Tongue (tissue), 2 donors: ENCODE measurements around the gene AGAP9. TPM values are rescaled to one million over a fixed set of nuclear protein-coding genes. Genes with fewer than 3 reads are reported as not detected.
"Not testable (repeated sequence)": the region's sequence is repeated elsewhere in the genome, so short reads cannot be mapped to it uniquely, and the experiment has no call there.

Source experiments
- DNase-seq: peaks from one replicate; pipeline ENCODE4 v3.0.0-alpha.2; 2015
- total RNA-seq: library from RNA; depleted of rRNA; stranded (reverse); fragments of >200 nt; gene quantifications from one replicate; pipeline ENCODE4 v1.2.3, GENCODE V29; 2014

AGAP9 gene
- total RNA-seq, 1 donor from 2014 or later = 2.2 TPM

- DNase-seq = not testable (repeated sequence)
Measured at GRCh38 chr10:47485943-47486342, 37.5 kb downstream of the AGAP9 start.

- DNase-seq = not testable (repeated sequence)
Measured at GRCh38 chr10:47484786-47485185, 38.7 kb downstream of the AGAP9 start.

GRCh38 chr10:47483923-47484322, 39.5 kb downstream of the AGAP9 start, which contains the start of gene ANXA8:
Gene ANXA8, minus strand, starts transcription at chr10:47484115. Its CDS starts 182 bp downstream, at chr10:47483933.
- DNase-seq = not testable (repeated sequence)

DNA sequence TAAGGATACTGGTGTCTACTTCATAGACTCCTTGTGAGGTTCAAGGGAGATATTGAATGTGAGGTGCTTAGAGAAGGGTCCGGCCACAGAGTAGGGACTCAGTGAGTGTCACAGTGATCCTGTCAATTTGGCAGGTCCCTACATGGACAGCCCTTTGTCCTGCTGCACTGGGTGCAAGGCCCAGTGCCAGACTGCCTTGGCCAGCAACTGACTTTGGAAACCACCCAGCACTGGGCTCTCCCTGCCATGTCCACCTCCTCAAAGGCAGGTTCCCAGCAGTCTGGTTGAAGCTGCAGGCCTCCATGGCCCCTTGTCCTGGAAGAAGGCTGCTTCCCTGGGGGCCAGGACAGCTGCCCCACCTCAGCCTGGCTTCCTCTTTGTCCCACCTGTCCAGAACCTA, 41.1 kb downstream of the AGAP9 start:
- not testable (repeated sequence) for DNase-seq

GRCh38 chr10:47481768-47482181, 41.7 kb downstream of the AGAP9 start:
- DNase-seq = not testable (repeated sequence)

GRCh38 chr10:47481182-47481766, 42.2 kb downstream of the AGAP9 start:
- DNase-seq = not testable (repeated sequence)

- not testable (repeated sequence) for DNase-seq
Measured at GRCh38 chr10:47480133-47480532, 43.3 kb downstream of the AGAP9 start.

GRCh38 chr10:47478114-47478513, 45.3 kb downstream of the AGAP9 start:
- DNase-seq = not testable (repeated sequence)

GRCh38 chr10:47477078-47477477, 46.4 kb downstream of the AGAP9 start:
- not testable (repeated sequence) for DNase-seq

- DNase-seq = not testable (repeated sequence)
Measured at GRCh38 chr10:47475101-47475500, 48.3 kb downstream of the AGAP9 start.

DNA sequence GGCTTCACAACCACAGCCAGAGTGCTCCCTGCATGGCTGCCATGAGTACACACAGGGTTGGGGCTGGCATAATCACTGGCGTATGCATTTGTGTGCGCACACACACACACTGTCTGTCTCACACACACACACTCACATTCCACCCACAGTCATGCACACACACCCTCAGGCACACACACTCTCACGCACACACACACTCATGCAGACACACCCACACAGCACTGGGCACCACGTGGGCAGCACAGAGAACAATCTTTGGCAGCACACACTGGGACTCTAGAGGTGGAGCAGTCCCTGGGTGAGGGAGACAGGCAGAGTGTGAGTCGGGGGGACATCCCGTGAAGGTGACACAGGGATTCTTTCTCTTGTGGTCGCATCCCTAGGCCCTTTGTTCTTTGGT, 49.9 kb downstream of the AGAP9 start:
- DNase-seq = not testable (repeated sequence)

DNA sequence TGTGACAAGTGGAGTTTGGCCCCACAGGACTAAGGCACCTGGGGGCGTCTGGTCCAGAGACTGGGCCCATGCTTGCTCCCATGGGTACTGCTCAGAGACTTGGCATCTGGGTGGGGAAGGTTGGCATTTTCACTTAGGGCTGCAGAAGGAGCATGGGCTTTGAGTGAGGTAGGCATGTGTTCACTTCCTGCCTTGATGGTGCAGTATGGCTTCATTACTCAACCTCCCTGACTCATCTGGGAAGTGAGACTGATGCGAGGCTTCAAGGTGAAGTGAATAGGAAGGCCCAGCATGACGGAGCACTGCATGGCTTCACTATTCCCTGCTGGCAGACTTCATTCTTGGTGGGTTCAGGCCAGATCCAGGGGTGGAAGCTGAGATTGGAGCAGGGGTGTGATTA, 50.8 kb downstream of the AGAP9 start:
- DNase-seq = not testable (repeated sequence)

GRCh38 chr10:47472072-47472471, 51.4 kb downstream of the AGAP9 start:
- DNase-seq = not testable (repeated sequence)

DNA sequence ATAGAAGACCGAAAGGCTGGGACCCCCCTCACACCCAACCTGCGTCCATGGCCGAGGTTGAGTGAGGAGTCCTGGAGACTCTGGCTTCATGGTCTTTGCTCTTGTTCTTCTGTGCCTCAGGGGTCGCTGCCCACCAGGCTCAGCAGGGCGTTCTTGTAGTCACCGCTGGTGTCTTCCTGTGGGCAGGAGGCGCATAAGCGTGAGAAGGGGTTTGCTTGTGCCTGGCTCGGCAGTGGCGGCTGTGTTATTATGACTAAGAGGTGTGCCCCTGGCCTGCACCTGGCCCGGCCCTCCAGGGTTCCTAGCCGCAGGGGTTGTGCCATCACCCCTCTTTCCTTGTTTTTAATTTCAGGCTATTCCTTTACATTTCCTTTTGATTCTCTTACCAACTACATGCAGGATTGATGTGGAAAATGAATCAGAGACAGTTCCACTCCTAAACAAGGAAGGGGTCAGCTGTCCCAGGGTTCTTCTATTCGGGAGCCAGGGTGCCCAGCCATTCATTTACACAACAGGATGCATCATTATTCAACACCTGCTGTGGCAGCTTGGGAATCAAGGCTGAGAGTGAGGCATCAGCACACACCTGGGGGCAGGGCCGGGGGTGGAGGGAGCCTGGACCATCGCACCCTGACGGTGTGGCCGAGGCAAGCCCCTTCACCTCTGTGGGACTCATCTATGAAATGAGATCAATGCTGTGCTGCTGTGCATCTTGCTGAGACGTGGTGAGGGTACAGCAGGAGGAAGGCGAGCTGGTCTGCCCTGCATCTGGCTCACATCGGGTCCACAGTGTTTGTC, 54.5 kb downstream of the AGAP9 start:
- not testable (repeated sequence) for DNase-seq

GRCh38 chr10:47467957-47468356, 55.5 kb downstream of the AGAP9 start:
- DNase-seq = not testable (repeated sequence)

- not testable (repeated sequence) for DNase-seq
Measured at GRCh38 chr10:47467458-47467857, 56.0 kb downstream of the AGAP9 start.

DNA sequence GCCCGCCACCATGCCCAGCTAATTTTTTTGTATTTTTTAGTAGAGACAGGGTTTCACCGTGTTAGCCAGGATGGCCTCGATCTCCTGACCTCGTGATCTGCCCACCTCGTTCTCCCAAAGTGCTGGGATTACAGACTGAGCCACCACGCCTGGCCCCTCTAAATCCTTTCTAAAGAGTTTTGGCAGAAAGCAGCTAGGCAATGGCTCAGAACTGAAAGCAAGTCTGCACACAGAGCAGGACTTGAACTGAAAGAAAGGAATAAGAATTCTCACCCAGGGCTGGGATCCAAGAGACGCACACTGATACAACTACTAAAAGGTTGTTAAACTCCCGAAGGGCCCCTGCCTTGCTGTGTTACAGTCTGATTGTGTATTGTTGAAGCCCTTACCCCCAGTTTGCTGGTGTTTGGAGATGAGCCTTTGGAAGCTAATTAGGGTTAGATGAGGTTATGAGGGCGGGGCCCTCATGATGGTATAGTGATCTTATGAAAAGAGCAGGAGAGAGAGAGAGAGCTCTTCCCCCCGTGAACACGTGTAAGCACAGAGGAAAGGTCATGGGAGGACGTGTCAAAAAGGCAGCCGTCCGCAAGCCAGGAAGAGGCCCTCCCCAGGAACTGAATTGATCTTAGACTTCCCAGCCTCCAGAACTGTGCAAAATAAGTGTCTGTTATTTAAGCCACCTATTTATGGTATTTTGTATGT, 58.1 kb downstream of the AGAP9 start:
- not testable (repeated sequence) for DNase-seq

DNA sequence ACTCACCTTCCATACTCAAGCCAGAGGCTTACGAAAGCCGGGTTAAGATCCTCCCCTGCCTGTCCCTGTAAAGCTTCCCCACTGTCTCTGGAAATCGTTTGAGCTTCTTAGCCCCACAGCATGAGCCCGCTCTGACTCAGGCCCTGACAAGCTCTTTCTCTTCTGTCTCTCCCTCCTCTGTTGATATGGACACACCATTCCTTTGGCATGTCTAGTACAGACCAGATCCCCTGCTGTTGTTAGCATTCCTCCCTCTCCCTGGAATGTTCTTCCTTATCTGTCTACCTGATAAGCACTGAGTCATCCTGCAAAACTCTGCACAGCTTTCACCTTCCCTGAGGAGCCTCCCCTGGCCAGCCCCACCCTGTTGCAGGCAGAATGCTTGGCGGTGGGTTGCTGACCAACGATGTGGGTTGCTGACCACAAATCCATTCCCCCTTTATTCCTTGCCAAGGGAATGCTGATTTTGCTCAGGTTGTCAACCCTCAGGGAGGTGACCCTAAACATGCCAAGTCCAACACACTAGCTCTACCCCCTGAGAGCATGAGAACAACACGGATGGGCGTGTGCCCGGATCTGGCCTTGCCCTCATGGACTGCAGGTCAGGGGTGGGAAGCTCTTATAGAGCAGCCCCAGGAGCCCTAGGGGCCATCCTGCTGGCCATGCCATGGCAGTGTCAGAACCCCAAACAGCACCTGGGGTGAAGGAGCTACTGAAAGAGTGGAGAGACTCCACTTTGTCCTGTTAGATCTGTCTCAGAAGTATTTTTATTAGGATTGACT, 60.7 kb downstream of the AGAP9 start:
- not testable (repeated sequence) for DNase-seq

GRCh38 chr10:47461261-47461687, 62.2 kb downstream of the AGAP9 start:
- peak; percentile 85 for DNase-seq

GRCh38 chr10:47458466-47459154, 64.8 kb downstream of the AGAP9 start:
- DNase-seq = no peak

GRCh38 chr10:47457826-47458225, 65.6 kb downstream of the AGAP9 start:
- no peak for DNase-seq

GRCh38 chr10:47457528-47457820, 66.0 kb downstream of the AGAP9 start:
- no peak for DNase-seq
